ENCODE data around the gene CDH13.

The CDH13 gene

DNA sequence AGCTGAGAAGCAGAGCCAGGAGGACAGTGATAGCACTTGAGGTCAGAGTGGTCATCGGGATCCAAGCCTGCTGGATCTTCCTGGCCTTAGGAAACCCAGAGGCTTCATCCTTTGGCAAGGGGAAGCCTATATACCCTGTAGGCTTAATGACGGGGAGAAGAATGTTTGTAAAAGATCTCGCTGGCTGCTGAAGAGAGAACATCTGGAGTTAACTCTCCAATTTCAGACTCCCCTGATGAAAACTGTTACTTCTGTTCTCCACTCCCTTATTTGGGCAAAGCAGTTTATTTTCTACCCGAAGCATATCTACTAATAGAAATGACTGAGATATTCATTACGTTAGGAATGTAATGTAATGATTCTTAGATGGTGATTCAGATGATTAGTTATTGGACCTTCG, 487.0 kb downstream of the CDH13 start:
- DNase-seq (ENCODE audit: low read depth, low spot score), result no peak

DNA sequence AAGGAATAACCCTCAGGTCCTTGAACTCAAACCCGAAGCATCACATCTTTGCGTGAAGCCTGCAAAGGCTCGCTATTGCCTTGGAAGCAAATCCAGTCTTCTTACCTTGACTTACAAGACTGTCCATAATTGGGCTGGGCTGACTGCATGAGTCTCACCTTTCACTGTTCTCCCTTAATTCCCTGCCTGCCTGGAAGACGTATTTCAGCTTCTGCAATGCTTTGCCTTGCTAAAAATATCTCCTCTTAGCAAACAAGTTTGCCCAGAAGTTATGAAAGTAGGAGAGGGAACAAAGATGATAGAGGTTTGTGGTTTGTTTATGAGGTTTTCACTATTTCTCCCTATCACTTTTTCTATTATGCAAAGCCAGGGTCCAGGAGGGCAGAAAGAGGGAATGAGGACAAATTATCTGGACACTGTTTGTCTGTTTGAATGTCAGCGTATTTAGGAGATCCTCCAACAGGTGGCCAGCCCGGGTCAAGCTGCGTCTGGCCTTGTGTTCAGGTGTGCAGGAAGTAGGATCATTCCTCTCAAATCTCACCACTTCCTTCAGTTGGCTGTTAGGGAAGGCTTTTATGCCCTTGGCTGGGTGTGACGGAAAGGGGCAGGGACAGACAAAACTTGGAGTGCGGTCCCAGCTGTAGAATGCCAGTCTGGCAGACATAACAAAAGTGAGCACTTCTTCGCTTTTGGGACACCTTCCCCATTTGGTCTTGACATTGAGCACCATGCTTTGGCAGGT, 488.9 kb downstream of the CDH13 start:
- DNase-seq (ENCODE audit: low read depth, low spot score), result no peak

- DNase-seq (ENCODE audit: low read depth, low spot score), result no peak
Observed at GRCh38 chr16:83116274-83116892, 489.6 kb downstream of the CDH13 start.

GRCh38 chr16:83117810-83118209, 491.0 kb downstream of the CDH13 start:
- DNase-seq (ENCODE audit: low read depth, low spot score), result no peak

DNA sequence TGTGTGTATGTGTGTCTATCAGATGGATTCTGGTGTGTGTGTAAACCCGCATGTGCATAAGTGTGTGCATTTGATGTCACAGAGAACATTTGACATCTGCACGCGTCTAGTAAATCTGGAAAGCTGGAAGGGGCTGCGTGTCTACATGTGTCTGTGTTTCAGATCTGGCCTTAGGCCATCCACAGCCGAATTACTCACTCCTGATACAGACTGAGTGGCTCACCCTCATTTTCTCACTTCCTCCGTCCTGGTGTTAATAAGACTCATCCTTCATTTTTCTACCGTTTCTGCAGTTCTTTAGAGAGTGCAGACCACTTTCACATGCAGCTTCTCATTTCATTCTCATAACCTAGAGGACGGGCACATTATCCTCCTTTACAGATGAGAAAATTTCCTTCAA, 491.6 kb downstream of the CDH13 start:
- DNase-seq (ENCODE audit: low read depth, low spot score), result no peak

- no peak for DNase-seq (ENCODE audit: low read depth, low spot score)
Observed at GRCh38 chr16:83125999-83126568, 499.3 kb downstream of the CDH13 start.

- DNase-seq (ENCODE audit: low read depth, low spot score), result no peak
Observed at GRCh38 chr16:83128041-83128440, 501.3 kb downstream of the CDH13 start.

GRCh38 chr16:83130039-83130438, 503.3 kb downstream of the CDH13 start:
- no peak for DNase-seq (ENCODE audit: low read depth, low spot score)

GRCh38 chr16:83134638-83135037, 507.9 kb downstream of the CDH13 start:
- no peak for DNase-seq (ENCODE audit: low read depth, low spot score)

DNA sequence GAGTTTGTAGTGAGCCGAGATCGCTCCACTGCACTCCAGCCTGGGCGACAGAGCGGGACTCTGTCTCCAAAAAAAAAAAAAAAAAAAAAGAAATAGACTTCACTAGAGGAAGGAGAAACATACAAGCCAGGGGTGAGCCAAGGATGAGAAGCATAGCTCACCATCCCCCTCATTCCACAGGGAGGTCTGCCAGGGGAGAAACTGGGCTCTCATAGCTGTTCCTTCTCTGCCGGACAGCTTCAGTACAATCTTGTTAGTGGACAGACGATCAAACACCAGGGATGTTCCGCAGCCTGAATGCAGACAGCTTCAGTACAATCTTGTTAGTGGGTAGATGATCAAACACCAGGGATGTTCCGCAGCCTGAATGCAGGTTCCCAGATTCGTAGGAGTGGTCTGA, 509.6 kb downstream of the CDH13 start:
- DNase-seq (ENCODE audit: low read depth, low spot score), result no peak

DNA sequence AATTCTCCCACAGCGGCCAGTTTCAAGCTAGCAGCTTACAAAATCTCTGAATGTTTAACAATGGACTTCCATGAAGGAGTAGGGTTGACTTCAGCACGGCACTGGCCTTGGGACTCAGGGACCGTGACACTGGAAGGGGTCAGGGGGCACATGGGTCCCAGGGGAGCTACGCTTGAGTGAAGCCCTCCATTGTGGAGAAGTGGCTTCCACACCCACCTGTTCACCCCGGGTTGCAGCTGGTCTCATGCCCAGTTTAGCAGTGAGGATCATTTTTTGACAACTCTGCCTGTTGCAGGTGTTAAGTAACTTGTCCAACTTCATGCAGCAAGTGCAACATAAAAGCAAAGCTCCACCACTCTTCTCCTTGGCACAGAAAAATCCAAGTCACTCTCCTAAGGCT, 510.2 kb downstream of the CDH13 start:
- no peak for DNase-seq (ENCODE audit: low read depth, low spot score)

DNA sequence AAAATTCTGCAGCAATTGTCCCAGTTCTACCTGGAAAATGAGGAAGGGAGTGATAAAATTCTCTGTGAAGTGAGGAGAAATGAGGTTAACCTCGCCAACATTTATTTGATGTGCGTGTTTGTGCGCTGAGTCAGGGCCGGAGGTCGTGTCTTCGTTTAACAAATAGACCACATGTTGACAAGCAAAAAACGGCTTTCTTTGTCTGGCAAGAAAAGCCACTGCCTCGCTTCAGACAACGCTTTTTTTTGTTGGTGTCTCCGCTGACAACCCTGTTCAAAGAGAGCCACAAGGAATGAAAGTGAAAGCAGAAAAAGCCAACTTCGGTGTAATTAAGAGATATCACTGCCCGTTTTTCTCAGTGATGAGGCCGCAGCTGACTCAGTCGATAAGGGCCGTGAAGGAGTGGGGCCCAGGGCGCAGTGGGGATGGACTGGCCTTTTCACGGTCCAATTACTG, 510.6 kb downstream of the CDH13 start:
- DNase-seq (ENCODE audit: low read depth, low spot score), result no peak

GRCh38 chr16:83137894-83138293, 511.1 kb downstream of the CDH13 start:
- DNase-seq (ENCODE audit: low read depth, low spot score), result no peak

- DNase-seq (ENCODE audit: low read depth, low spot score), result no peak
Observed at GRCh38 chr16:83138512-83138911, 511.7 kb downstream of the CDH13 start.

DNA sequence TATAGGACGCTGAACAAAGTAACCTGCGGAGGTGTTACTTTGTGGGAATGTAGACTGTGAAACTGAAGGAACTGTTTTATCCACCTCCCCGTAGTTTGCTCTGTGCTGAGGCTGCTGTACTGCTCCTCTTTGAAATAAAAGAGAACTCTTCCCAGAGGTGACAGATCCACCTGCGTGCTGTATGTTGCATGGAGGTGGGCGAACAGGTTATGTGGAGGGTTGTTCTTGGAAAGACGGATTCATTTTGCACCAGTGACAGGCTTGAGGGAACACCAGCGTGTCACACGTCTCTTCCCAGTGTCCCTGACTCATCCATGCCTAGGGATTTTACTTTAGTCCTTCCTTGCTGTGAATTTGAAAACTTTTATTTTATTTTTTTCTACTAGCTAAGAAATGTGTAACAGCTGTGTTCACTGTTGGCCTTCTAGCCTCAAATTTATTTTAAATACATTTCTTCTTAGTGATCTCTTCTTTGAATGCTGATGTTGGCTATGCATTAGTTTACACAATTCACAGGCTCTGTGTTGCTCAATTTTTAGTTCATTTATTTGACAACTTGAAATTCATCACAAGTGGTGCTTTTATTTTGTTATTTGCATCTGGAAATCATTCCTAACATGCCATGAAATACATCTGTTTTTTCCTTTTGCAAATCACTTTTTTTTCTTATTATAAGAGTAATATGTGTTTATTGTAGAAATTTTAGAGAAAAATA, 512.4 kb downstream of the CDH13 start:
- no peak for DNase-seq (ENCODE audit: low read depth, low spot score)

DNA sequence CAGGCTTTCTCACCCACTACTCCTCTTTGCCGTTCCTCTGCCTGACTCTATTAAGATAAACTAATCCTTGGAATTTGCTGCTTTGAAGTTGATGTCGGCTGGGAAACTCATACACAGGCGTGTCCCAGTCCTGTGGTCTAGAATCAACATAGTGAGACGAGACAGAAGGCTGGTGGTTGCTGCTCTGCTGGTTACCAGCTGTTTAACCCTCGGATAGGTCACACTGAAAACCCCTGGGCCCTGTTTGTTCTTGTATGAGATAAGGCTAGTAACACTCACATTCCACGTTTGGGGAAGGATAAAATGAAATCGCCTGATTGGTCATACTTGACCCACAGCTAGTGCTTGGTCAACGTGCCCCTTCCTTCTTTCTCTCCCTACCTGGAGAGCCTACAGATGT, 517.0 kb downstream of the CDH13 start:
- DNase-seq (ENCODE audit: low read depth, low spot score), result no peak

- DNase-seq (ENCODE audit: low read depth, low spot score), result no peak
Observed at GRCh38 chr16:83145297-83145696, 518.5 kb downstream of the CDH13 start.

DNA sequence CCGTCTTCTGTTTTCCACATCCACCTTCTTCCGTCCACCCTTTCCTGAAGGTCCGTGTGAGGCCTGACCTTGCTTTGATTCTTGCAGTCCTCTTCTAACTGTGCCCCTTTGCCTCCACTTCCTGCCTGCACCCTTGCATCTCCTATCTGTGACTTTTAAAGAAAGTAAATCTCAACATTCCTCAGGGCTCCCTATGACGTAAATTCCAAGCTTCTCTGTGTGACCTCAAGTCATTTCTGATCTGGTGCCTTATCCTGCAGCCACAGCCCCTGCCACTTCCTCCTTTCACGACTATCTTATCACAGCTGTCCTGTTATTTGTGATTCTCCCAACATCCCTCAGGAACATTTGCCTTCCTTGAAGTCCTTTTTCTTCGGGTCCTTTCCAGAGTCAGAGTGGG, 520.5 kb downstream of the CDH13 start:
- no peak for DNase-seq (ENCODE audit: low read depth, low spot score)

- no peak for DNase-seq (ENCODE audit: low read depth, low spot score)
Observed at GRCh38 chr16:83158320-83158957, 531.7 kb downstream of the CDH13 start.

GRCh38 chr16:83159049-83159448, 532.3 kb downstream of the CDH13 start:
- no peak for DNase-seq (ENCODE audit: low read depth, low spot score)

DNA sequence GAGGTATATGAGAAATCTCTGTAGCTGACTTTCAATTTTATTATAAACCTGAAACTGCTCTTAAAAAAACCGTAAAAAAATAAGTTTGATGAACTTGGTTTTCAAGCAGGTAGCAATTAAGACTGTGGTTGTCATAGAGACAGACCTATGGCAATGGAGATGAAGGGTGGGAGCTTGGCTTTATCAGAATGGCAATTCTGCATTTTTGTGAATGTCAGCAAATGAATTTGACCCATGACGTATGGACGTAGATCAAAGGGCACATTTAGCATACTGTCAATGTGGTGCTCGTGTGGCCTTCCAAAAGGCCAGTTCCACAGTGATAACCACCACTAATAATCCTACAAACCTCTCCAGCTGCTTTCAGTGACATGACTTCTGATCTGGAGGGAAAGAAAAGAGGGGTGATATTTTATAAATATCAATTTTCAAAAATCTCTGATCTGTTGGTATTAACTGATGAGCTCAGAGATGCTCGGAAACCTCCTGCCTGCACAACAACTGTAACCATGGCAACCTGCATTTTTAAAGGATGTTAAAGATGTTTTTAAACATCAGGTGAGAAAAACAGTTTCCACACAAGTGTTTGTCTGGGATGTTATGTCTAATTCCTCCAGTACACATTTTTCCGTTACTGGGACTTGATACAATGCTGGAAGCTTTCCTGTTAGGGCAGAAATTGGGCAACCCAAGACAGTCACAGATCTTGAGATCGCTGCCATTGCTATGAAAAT, 533.7 kb downstream of the CDH13 start:
- DNase-seq (ENCODE audit: low read depth, low spot score), result no peak
